GM12891 (cell line): ENCODE results near the gene EDEM2.

Experiments used
- POLR2A ChIP-seq: IDR thresholded peaks from 2 replicates; pipeline ENCODE4 v1.6.1; 2011; ENCODE audit warnings: low read depth, low read length, control low read depth
- POLR2AphosphoS5 ChIP-seq: IDR thresholded peaks from 2 replicates; pipeline ENCODE4 v1.6.1; 2011; ENCODE audit warnings: low read depth, low read length, control low read depth

- no peak for TF ChIP-seq POLR2AphosphoS5
- no peak for TF ChIP-seq POLR2A
Measured at GRCh38 chr20:35116258-35116657, 30.9 kb downstream of the EDEM2 start.
